ENCODE measurements around the gene SUCLG2. TPM values are rescaled to one million over a fixed set of nuclear protein-coding genes. Genes with fewer than 3 reads are reported as not detected.

Gene SUCLG2
- total RNA-seq, 2 experiments from 2014 or later: 60.0 to 63.1 TPM

- Mint-ChIP-seq H3K9me3 (peaks cover 7% of the 10 kb centered on the region), H3K27ac (no peak overlapping the region), H3K4me3 (no peak overlapping the region), H3K4me1 (peaks cover 44% of the 10 kb centered on the region), H3K36me3 (ENCODE audit: low read depth) (peaks cover 72% of the 10 kb centered on the region), H3K27me3 (no peaks in the 10 kb centered on the region)
- POLR2A ChIA-PET: no interaction called here
- CTCF ChIA-PET: interaction anchor here (1.3 kb wide), 1 partner anchor 9 kb away, joined by 4 read pairs; no protein-coding TSS in a partner anchor
- no peak for DNase-seq
Measured at GRCh38 chr3:67646586-67647234, 7.7 kb downstream of the SUCLG2 start.

DNA sequence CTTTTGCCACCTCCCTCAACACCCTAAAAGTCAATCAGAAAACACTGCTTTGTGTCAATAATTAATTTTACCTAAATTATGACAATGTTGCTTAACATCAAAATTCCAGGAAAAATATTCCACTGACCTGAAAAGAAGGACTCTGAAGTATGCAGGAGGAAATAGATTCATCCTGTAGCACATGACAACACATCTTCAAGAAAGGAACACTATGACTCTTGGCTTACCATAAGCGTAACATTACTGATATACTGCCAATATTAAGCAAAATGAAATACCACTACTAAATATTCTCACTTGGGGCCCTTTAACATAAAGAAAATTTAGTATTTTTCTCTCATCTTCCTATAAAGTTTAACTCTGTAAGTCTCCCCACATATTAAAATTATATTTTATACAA lies 9.6 kb downstream of the SUCLG2 start:
- ChIA-PET POLR2A (no interaction called here), CTCF (no interaction called here)
- Mint-ChIP-seq H3K27me3 (no peaks in the 10 kb centered on the region), H3K9me3 (peaks cover 10% of the 10 kb centered on the region), H3K4me1 (peaks cover 34% of the 10 kb centered on the region), H3K27ac (no peak overlapping the region), H3K36me3 (ENCODE audit: low read depth) (peaks cover 77% of the 10 kb centered on the region), H3K4me3 (no peak overlapping the region)
- no peak for DNase-seq

- CTCF ChIA-PET: no interaction called here
- POLR2A ChIA-PET: no interaction called here
- DNase-seq: no peak
- Mint-ChIP-seq H3K36me3 (ENCODE audit: low read depth) (peaks cover 73% of the 10 kb centered on the region), H3K4me1 (peaks cover 26% of the 10 kb centered on the region), H3K9me3 (peaks cover 14% of the 10 kb centered on the region), H3K4me3 (no peak overlapping the region), H3K27ac (no peak overlapping the region), H3K27me3 (no peaks in the 10 kb centered on the region)
Measured at GRCh38 chr3:67642734-67643133, 11.7 kb downstream of the SUCLG2 start.

DNA sequence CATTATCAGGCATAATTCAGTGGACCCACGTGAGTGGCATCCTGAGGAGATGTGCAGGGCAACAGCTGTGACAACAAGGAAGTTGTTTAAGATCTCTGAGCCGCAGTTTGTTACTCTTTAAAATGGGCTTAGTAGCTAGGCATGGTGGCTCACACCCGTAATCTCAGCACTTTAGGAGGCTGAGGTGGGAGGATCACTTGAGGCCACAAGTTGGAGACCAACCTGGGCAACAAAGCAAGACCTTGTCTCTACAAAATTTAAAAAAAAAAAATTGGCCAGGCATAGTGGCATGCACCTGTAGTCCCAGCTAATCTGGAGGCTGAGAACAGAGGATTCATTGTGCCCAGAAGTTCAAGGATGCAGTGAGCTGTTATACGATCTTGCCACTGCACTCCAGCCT lies 12.2 kb downstream of the SUCLG2 start:
- Mint-ChIP-seq H3K36me3 (ENCODE audit: low read depth) (peaks cover 73% of the 10 kb centered on the region), H3K27me3 (no peaks in the 10 kb centered on the region), H3K4me1 (peaks cover 26% of the 10 kb centered on the region), H3K4me3 (no peak overlapping the region), H3K9me3 (peaks cover 14% of the 10 kb centered on the region), H3K27ac (no peak overlapping the region)
- ChIA-PET POLR2A (no interaction called here), CTCF (interaction anchor here (1.3 kb wide), 1 partner anchor 13 kb away, joined by 3 read pairs; no protein-coding TSS in a partner anchor)
- no peak for DNase-seq

- peaks cover 74% of the 10 kb centered on the region for H3K36me3 Mint-ChIP-seq (ENCODE audit: low read depth)
Measured at GRCh38 chr3:67641451-67641850, 13.0 kb downstream of the SUCLG2 start.

GRCh38 chr3:67640023-67640660 lies 14.3 kb downstream of the SUCLG2 start:
- ChIA-PET POLR2A (no interaction called here), CTCF (interaction anchor here (1.2 to 2.2 kb wide), 2 partner anchors 10 to 12 kb away, joined by 3 to 5 read pairs; no protein-coding TSS in a partner anchor)
- Mint-ChIP-seq H3K4me3 (no peak overlapping the region), H3K27ac (no peak overlapping the region), H3K4me1 (peaks cover 30% of the 10 kb centered on the region), H3K9me3 (peaks cover 10% of the 10 kb centered on the region), H3K36me3 (ENCODE audit: low read depth) (peaks cover 79% of the 10 kb centered on the region), H3K27me3 (no peaks in the 10 kb centered on the region)
- DNase-seq: no peak

More at GRCh38 chr3:67641451-67641850, 13.0 kb downstream of the SUCLG2 start:
- peaks cover 25% of the 10 kb centered on the region for H3K4me1 Mint-ChIP-seq
- H3K4me3 Mint-ChIP-seq: no peak overlapping the region
- ChIA-PET CTCF (interaction anchor here (1.2 to 1.3 kb wide), 2 partner anchors 10 to 12 kb away, joined by 3 read pairs; no protein-coding TSS in a partner anchor), POLR2A (no interaction called here)
- H3K27me3 Mint-ChIP-seq: no peaks in the 10 kb centered on the region
- no peak for DNase-seq
- peaks cover 10% of the 10 kb centered on the region for H3K9me3 Mint-ChIP-seq
- no peak overlapping the region for H3K27ac Mint-ChIP-seq

DNA sequence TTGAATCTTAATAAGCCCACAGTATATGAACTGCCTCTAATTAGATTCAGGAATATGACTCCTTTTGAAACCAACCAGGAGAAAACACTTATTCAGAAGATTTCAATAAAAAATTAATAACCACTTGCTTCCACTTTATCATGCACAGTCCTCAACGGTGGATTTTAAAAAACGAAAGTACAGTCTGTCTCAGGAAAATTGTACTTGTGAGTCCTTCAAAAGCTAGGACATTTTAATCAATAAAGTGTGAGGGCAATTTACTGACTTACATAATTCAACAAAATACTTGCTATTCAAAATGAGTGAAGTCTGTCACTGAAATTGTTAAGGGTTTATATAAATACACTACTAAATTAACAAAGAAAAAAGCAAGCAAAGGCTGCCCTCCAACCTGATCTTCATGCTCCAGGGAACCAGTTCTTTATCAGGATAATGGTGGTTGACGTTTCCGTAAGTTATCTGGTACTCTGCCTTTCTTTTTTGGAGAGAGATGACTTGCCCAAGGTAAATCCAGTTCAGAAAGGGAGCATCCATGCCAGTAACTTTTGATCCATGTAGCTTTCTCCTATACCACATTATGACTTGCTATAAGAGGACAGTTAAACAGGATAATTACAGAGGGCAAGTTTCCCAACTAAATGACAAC lies 17.0 kb downstream of the SUCLG2 start:
- H3K9me3 Mint-ChIP-seq: peaks cover 6% of the 10 kb centered on the region
- peaks cover 26% of the 10 kb centered on the region for H3K4me1 Mint-ChIP-seq
- H3K36me3 Mint-ChIP-seq (ENCODE audit: low read depth): peaks cover 68% of the 10 kb centered on the region
- H3K27ac Mint-ChIP-seq: no peak overlapping the region
- ChIA-PET CTCF (no interaction called here), POLR2A (no interaction called here)
- no peak overlapping the region for H3K4me3 Mint-ChIP-seq
- no peaks in the 10 kb centered on the region for H3K27me3 Mint-ChIP-seq
- DNase-seq: no peak

DNA sequence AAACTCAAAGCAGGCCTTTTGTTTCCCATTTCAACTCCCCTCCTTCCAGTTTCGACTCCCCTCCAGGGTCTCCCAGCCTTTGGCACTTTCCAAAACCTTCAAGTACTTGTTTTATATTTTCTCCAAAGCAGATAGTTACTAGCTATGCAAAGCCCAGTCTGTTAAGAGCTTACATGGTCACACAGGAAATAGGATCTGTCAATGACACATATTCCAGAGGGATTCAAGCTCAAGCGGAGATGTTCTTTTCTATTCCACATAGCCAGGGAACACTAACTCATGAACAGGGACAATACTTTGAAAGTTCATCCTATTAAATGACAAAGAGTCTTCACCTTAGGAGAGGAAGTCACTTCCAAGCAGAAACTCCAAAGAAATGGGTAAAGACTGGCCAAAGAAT lies 18.6 kb downstream of the SUCLG2 start:
- peaks cover 23% of the 10 kb centered on the region for H3K4me1 Mint-ChIP-seq
- peaks cover 60% of the 10 kb centered on the region for H3K36me3 Mint-ChIP-seq (ENCODE audit: low read depth)
- H3K4me3 Mint-ChIP-seq: no peak overlapping the region
- CTCF ChIA-PET: no interaction called here
- no peak for DNase-seq
- H3K9me3 Mint-ChIP-seq: peaks cover 6% of the 10 kb centered on the region
- POLR2A ChIA-PET: no interaction called here
- no peaks in the 10 kb centered on the region for H3K27me3 Mint-ChIP-seq
- no peak overlapping the region for H3K27ac Mint-ChIP-seq

DNA sequence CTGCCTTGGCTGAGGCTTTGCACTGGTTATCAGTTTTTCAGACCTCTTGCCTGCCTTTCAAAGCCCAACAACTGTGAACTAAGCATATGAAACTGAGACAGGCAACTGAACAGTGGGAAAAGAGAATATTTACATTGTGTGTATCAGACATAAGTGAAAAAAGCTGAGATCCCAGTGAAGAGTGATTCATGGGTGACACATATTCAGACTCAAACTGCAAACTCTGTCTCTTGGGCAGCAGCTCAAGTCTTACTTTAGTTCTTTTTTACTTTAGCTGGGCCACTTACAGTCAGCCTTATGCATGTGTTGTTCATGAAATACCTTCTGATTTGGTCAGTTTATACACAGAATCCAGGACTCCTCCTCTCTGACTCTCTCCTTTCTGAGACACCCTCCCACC lies 19.2 kb downstream of the SUCLG2 start:
- Mint-ChIP-seq H3K9me3 (peaks cover 3% of the 10 kb centered on the region), H3K4me3 (no peak overlapping the region), H3K4me1 (peaks cover 23% of the 10 kb centered on the region), H3K27me3 (no peaks in the 10 kb centered on the region), H3K36me3 (ENCODE audit: low read depth) (peaks cover 58% of the 10 kb centered on the region), H3K27ac (no peak overlapping the region)
- DNase-seq: no peak
- CTCF ChIA-PET: no interaction called here
- POLR2A ChIA-PET: no interaction called here

GRCh38 chr3:67630666-67631362 lies 23.6 kb downstream of the SUCLG2 start:
- Mint-ChIP-seq H3K36me3 (ENCODE audit: low read depth) (peaks cover 49% of the 10 kb centered on the region), H3K27me3 (no peaks in the 10 kb centered on the region), H3K4me1 (peaks cover 12% of the 10 kb centered on the region), H3K4me3 (no peak overlapping the region), H3K9me3 (peaks cover 10% of the 10 kb centered on the region), H3K27ac (no peak overlapping the region)
- ChIA-PET CTCF (no interaction called here), POLR2A (no interaction called here)
- no peak for DNase-seq

DNA sequence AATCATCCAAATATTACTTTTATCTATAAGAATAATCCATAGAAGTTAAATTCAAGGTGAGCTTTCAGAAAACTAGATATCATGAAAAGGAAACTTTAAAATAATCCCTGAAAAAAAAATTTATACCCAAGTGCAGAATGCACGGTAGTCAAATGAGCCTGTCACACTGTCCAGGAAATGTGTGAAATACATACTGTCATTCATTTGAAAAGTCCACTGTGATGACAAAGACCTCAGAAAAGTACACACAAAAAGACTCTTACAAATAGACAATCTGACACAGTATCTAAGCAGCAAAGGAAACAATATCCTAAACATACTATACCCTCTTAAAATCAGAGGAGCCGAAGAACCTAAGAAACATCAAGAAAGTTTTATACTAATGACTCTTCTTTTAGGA lies 29.7 kb downstream of the SUCLG2 start:
- Mint-ChIP-seq H3K36me3 (ENCODE audit: low read depth) (peaks cover 62% of the 10 kb centered on the region), H3K27me3 (no peaks in the 10 kb centered on the region), H3K4me3 (no peak overlapping the region), H3K9me3 (peaks cover 17% of the 10 kb centered on the region), H3K27ac (no peak overlapping the region), H3K4me1 (peaks cover 9% of the 10 kb centered on the region)
- CTCF ChIA-PET: no interaction called here
- POLR2A ChIA-PET: no interaction called here
- no peak for DNase-seq

GRCh38 chr3:67624078-67624477 lies 30.3 kb downstream of the SUCLG2 start:
- Mint-ChIP-seq H3K9me3 (peaks cover 17% of the 10 kb centered on the region), H3K4me3 (no peak overlapping the region), H3K27me3 (no peaks in the 10 kb centered on the region), H3K4me1 (peaks cover 9% of the 10 kb centered on the region), H3K27ac (no peak overlapping the region), H3K36me3 (ENCODE audit: low read depth) (peaks cover 66% of the 10 kb centered on the region)
- CTCF ChIA-PET: no interaction called here
- POLR2A ChIA-PET: no interaction called here
- no peak for DNase-seq

DNA sequence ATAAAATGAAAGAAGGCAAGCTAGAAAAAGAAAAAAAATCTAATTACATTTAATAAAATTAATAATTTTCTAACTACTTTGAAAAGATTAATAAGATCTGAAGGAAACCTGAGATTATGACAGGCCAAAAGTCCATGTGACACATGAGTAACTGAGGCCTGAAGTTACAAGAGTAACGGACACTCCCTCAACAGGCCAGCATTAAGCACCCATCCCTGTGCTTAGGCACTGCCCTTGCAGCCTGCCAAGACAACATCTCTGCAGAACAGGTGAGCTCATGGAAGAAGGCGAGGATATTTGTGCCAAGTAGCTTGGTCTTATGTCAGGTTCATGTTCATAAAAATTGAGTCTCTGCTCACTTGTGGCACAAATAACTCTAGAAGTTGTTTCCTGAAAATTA lies 31.8 kb downstream of the SUCLG2 start:
- no peaks in the 10 kb centered on the region for H3K27me3 Mint-ChIP-seq
- no peak overlapping the region for H3K4me3 Mint-ChIP-seq
- peaks cover 58% of the 10 kb centered on the region for H3K36me3 Mint-ChIP-seq (ENCODE audit: low read depth)
- ChIA-PET POLR2A (no interaction called here), CTCF (interaction anchor here (1.1 kb wide), 1 partner anchor 33 kb away, joined by 3 read pairs; no protein-coding TSS in a partner anchor)
- peaks cover 7% of the 10 kb centered on the region for H3K4me1 Mint-ChIP-seq
- peaks cover 13% of the 10 kb centered on the region for H3K9me3 Mint-ChIP-seq
- H3K27ac Mint-ChIP-seq: no peak overlapping the region
- no peak for DNase-seq
